K562 (cell line): Measurements from ENCODE around the gene ACADVL. TPM values are rescaled to one million over a fixed set of nuclear protein-coding genes. Genes with fewer than 3 reads are reported as not detected.

Experiments
- ELK1 ChIP-seq: sonication (generic); formaldehyde crosslinking; IDR thresholded peaks from 2 replicates; pipeline ENCODE4 v1.8.1; 2022; ENCODE audit warnings: missing genetic modification reagents
- GTF2E2 ChIP-seq: fragments of 200-800 bp; sonication (Bioruptor generic); IDR thresholded peaks from 2 replicates; pipeline ENCODE4 v1.6.1; 2016; ENCODE audit warnings: missing genetic modification characterization, missing compliant biosample characterization
- HINFP ChIP-seq: fragments of 450-650 bp; conservative IDR thresholded peaks from 2 replicates; pipeline ENCODE4 v1.6.1; 2016; ENCODE audit warnings: missing genetic modification characterization, low read depth, mild to moderate bottlenecking, control low read depth, missing compliant biosample characterization
- MEIS2 ChIP-seq: fragments of 450-650 bp; IDR thresholded peaks from 2 replicates; pipeline ENCODE4 v1.6.1; 2014; ENCODE audit warnings: mild to moderate bottlenecking; ENCODE audit not compliant: partially characterized antibody
- MTA1 ChIP-seq: fragments of 450-650 bp; IDR thresholded peaks from 2 replicates; pipeline ENCODE4 v1.6.1; 2017; ENCODE audit warnings: borderline replicate concordance
- NEUROD1 ChIP-seq: fragments of 150-350 bp; IDR thresholded peaks from 2 replicates; pipeline ENCODE4 v1.6.1; 2014; ENCODE audit warnings: borderline replicate concordance, low read length, low read depth; ENCODE audit not compliant: partially characterized antibody
- POLR2H ChIP-seq: IDR thresholded peaks from 2 replicates; pipeline ENCODE4 v1.6.1; 2016; ENCODE audit warnings: missing genetic modification characterization, low read depth, mild to moderate bottlenecking, control low read depth, missing compliant biosample characterization, moderate library complexity
- SRSF7 ChIP-seq: fragments of 200-400 bp; formaldehyde crosslinking; optimal IDR thresholded peaks from 2 replicates; pipeline ENCODE3; 2017; ENCODE audit warnings: mild to moderate bottlenecking, low read depth, low read length
- TCF7L2 ChIP-seq: fragments of 150-350 bp; IDR thresholded peaks from 2 replicates; pipeline ENCODE4 v1.6.1; 2016; ENCODE audit warnings: low read depth, mild to moderate bottlenecking, low read length, moderate library complexity
- TFE3 ChIP-seq: fragments of 450-650 bp; formaldehyde crosslinking; IDR thresholded peaks from 2 replicates; pipeline ENCODE4 v1.4.0; 2020; ENCODE audit warnings: mild to moderate bottlenecking, mixed read lengths
- THRA ChIP-seq: fragments of 450-650 bp; IDR thresholded peaks from 2 replicates; pipeline ENCODE4 v1.6.1; 2017; ENCODE audit warnings: mild to moderate bottlenecking, moderate library complexity
- VEZF1 ChIP-seq: fragments of 200-800 bp; sonication (Bioruptor generic); IDR thresholded peaks from 2 replicates; pipeline ENCODE4 v1.6.1; 2017; ENCODE audit warnings: missing genetic modification characterization, missing compliant biosample characterization
- ZBTB7A ChIP-seq: IDR thresholded peaks from 2 replicates; pipeline ENCODE4 v1.6.1; 2011; ENCODE audit warnings: low read depth, mild to moderate bottlenecking, low read length, moderate library complexity, borderline replicate concordance; ENCODE audit not compliant: control insufficient read depth
- ZFX ChIP-seq: sonication (generic); formaldehyde crosslinking; IDR thresholded peaks from 2 replicates; pipeline ENCODE4 v1.8.0; 2022; ENCODE audit warnings: mild to moderate bottlenecking, missing genetic modification reagents, moderate library complexity
- ZNF253 ChIP-seq: fragments of 250-450 bp; sonication (Bioruptor Pico); conservative IDR thresholded peaks from 2 replicates; pipeline ENCODE4 v1.6.1; 2021; ENCODE audit warnings: mild to moderate bottlenecking
- ZNF445 ChIP-seq: fragments of 250-450 bp; sonication (Bioruptor Pico); IDR thresholded peaks from 2 replicates; pipeline ENCODE4 v1.4.0; 2020; ENCODE audit warnings: low read depth, mild to moderate bottlenecking, moderate library complexity
- ZNF639 ChIP-seq, 2 experiments: fragments of 200-800 bp in 1 of 2; sonication (Bioruptor generic) in 1 of 2; sonication (generic) in 1 of 2; formaldehyde crosslinking in 1 of 2; IDR thresholded peaks in 1 of 2; conservative IDR thresholded peaks in 1 of 2; 2 replicates each; pipeline versions ENCODE4 v1.5.0 to v1.6.1; 2016 to 2020; ENCODE audit warnings: missing compliant biosample characterization in 1 of 2, missing genetic modification characterization in 1 of 2, missing genetic modification reagents in 1 of 2
- ZNF830 ChIP-seq: fragments of 250-450 bp; sonication (Bioruptor Pico); IDR thresholded peaks from 2 replicates; pipeline ENCODE4 v1.5.0; 2021; ENCODE audit warnings: mild to moderate bottlenecking
- polyA plus RNA-seq, 8 experiments: library from polyadenylated mRNA; depleted of rRNA in 4 of 8; stranded (reverse) in 5 of 8; unstranded in 3 of 8; fragments of >200 nt; fragmentation: Nextera tagmentation in 2 of 8; fragmentation: Illumina TruSeq in 1 of 8; extraction: Ambion mirVana in 2 of 8; extraction: Trizol in 1 of 8; gene quantifications; 2 replicates each; pipeline versions ENCODE4 v1.2.1 to v1.2.3, GENCODE V29; 2011 to 2014; ENCODE audit warnings: inconsistent platforms in 1 of 8, missing spikeins in 1 of 8
- total RNA-seq, 7 experiments: library from RNA; depleted of rRNA in 6 of 7; stranded (reverse); fragments of >200 nt in 6 of 7; fragmentation: Illumina TruSeq in 2 of 7; extraction: Trizol in 2 of 7; gene quantifications; 2 replicates each; pipeline versions ENCODE4 v1.2.1 to v1.2.3, GENCODE V29; 2011 to 2021; ENCODE audit warnings: low replicate concordance in 1 of 7

ACADVL gene
- total and polyA plus RNA-seq, 9 of the 15 experiments (the other 6 are each of a cell fraction or from before 2014, with no cell fraction given), result 25.5 to 449 (median 214) TPM

- TF ChIP-seq ELK1 (CRISPR knock-in tag), result no peak
- TF ChIP-seq HINFP (tag), result no peak
- no peak for TF ChIP-seq SRSF7
- TF ChIP-seq ZNF830 (CRISPR knock-in tag), result no peak
- no peak for TF ChIP-seq NEUROD1
- TF ChIP-seq ZNF639 (CRISPR knock-in tag; conservative IDR thresholded peaks at IDR 0.05 in 1 of 2, IDR thresholded peaks at IDR 0.05 in 1 of 2), result peak in 1 of 2 experiments; percentile 91; a peak in 2 of 4 replicates
- no peak for TF ChIP-seq MTA1
- TF ChIP-seq VEZF1, result peak; percentile 95
- no peak for TF ChIP-seq ZNF253 (CRISPR knock-in tag)
- TF ChIP-seq POLR2H (tag), result 0 out of 2 replicates have a peak, but pooled peaks have one; percentile 48
- TF ChIP-seq ZNF445, result no peak
- peak; percentile 60 for TF ChIP-seq ZFX (CRISPR knock-in tag)
- no peak for TF ChIP-seq THRA
- TF ChIP-seq ZBTB7A, result peak; percentile 47; the same call in 1 of the 2 replicates
- TF ChIP-seq TCF7L2, result no peak
- TF ChIP-seq GTF2E2 (tag), result no peak
- no peak for TF ChIP-seq TFE3
- no peak for TF ChIP-seq MEIS2
Observed at GRCh38 chr17:7237761-7238419, 18.2 kb downstream of the ACADVL start (continued).
